ENCODE results near the gene F10. TPM values are rescaled to one million over a fixed set of nuclear protein-coding genes. Genes with fewer than 3 reads are reported as not detected.

F10 gene
- total and polyA plus RNA-seq, 2 of the 13 experiments (the other 11 are each of a cell fraction or from before 2014, with no cell fraction given): 58.4 to 237 TPM

DNA sequence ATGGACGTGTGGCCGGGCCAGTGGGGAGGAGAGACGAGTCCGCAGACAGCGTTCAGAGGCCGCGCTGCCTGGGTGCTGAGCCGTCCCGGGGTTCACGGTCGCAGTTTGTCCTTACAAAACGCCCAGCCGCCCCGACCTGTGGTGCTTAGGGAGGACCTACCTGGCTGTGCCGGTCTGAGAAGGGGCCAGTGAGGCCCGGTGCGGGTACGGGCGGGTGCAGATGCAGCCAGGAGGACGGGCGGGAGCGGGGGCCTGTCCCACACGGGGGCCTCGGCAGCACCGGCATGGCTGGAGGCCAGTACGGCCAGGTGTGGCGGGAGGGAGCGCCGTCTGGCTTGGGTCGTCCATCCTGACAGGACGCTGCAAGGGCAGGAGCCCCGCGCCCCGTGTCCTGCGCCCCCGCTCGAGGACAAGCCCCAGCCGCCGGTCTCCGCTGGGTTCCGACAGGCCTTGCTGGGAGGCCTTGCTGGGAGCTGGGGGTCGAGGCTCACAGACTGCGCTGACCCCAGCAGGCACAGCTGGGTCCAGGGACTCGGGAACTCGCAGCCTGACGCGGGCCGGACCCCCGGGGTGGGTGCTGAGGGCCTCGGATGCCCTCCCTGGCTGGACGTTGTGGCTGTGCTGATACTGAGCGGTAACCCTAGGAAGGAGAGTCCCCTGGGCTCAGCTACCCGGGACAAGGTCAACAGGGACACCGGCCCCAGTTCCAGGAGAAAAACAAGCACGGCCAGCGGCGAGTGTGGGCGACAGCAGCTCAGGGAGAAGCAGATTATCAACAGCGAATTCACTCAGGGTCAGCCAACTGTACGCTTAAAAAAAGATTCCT lies 30.6 kb downstream of the F10 start (continued):
- no peak for TF ChIP-seq ZSCAN29 (CRISPR knock-in tag; conservative IDR thresholded peaks at IDR 0.05)
- no peak; the same call in 1 of the 2 replicates for TF ChIP-seq ZNF879 (CRISPR knock-in tag; IDR thresholded peaks at IDR 0.05)
- no peak for TF ChIP-seq ZNF724P (CRISPR knock-in tag; IDR thresholded peaks at IDR 0.05; ENCODE audit: borderline replicate concordance)
- no peak for TF ChIP-seq RARG (CRISPR knock-in tag; IDR thresholded peaks at IDR 0.05; ENCODE audit: low read depth)
- TF ChIP-seq ZKSCAN1 (IDR thresholded peaks at IDR 0.05; ENCODE audit: low read length): no peak
- no peak for TF ChIP-seq ZNF33B (CRISPR knock-in tag; IDR thresholded peaks at IDR 0.05)
- TF ChIP-seq HMGA1 (CRISPR knock-in tag; conservative IDR thresholded peaks at IDR 0.05): no peak
- peak; percentile 25; the same call in 1 of the 2 replicates for TF ChIP-seq KMT2A (CRISPR knock-in tag; IDR thresholded peaks at IDR 0.05)
- 0 out of 2 replicates have a peak, but pooled peaks have one; percentile 57 for TF ChIP-seq ZIK1 (CRISPR knock-in tag; IDR thresholded peaks at IDR 0.05; ENCODE audit: borderline replicate concordance, low read depth)
- TF ChIP-seq SRF (IDR thresholded peaks at IDR 0.05; ENCODE audit: low read depth, low read length): no peak
- no peak for TF ChIP-seq ZNF850 (CRISPR knock-in tag; conservative IDR thresholded peaks at IDR 0.05)
- no peak for TF ChIP-seq ZNF331 (CRISPR knock-in tag; IDR thresholded peaks at IDR 0.05)
- TF ChIP-seq, protein P1, sequence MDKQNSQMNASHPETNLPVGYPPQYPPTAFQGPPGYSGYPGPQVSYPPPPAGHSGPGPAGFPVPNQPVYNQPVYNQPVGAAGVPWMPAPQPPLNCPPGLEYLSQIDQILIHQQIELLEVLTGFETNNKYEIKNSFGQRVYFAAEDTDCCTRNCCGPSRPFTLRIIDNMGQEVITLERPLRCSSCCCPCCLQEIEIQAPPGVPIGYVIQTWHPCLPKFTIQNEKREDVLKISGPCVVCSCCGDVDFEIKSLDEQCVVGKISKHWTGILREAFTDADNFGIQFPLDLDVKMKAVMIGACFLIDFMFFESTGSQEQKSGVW (CRISPR knock-in tag; IDR thresholded peaks at IDR 0.05; ENCODE audit: borderline replicate concordance): 0 out of 2 replicates have a peak, but pooled peaks have one; percentile 51
- TF ChIP-seq ZBTB25 (CRISPR knock-in tag; IDR thresholded peaks at IDR 0.05): no peak
- no peak for TF ChIP-seq MTF1 (CRISPR knock-in tag; IDR thresholded peaks at IDR 0.05)
- TF ChIP-seq SP4 (CRISPR knock-in tag; IDR thresholded peaks at IDR 0.05): 0 out of 2 replicates have a peak, but pooled peaks have one; percentile 18
- no peak for TF ChIP-seq ZNF83 (CRISPR knock-in tag; IDR thresholded peaks at IDR 0.05; ENCODE audit: borderline replicate concordance)
- TF ChIP-seq RARA (CRISPR knock-in tag; IDR thresholded peaks at IDR 0.05): no peak; the same call in 1 of the 2 replicates
- TF ChIP-seq POLR2G (IDR thresholded peaks at IDR 0.05; ENCODE audit: low read depth, low read length): peak; percentile 50
- no peak for TF ChIP-seq ZNF577 (CRISPR knock-in tag; IDR thresholded peaks at IDR 0.05; ENCODE audit: borderline replicate concordance, low read depth)
- TF ChIP-seq XBP1 (CRISPR knock-in tag; IDR thresholded peaks at IDR 0.05): no peak
- no peak for TF ChIP-seq HDAC6 (IDR thresholded peaks at IDR 0.05; ENCODE audit: low read depth, low read length)
- TF ChIP-seq IRF2 (CRISPR knock-in tag; IDR thresholded peaks at IDR 0.05): no peak
- TF ChIP-seq NCOA2 (CRISPR knock-in tag; IDR thresholded peaks at IDR 0.05): no peak
- TF ChIP-seq RCOR2 (CRISPR knock-in tag; IDR thresholded peaks at IDR 0.05): no peak
- TF ChIP-seq, protein P2, sequence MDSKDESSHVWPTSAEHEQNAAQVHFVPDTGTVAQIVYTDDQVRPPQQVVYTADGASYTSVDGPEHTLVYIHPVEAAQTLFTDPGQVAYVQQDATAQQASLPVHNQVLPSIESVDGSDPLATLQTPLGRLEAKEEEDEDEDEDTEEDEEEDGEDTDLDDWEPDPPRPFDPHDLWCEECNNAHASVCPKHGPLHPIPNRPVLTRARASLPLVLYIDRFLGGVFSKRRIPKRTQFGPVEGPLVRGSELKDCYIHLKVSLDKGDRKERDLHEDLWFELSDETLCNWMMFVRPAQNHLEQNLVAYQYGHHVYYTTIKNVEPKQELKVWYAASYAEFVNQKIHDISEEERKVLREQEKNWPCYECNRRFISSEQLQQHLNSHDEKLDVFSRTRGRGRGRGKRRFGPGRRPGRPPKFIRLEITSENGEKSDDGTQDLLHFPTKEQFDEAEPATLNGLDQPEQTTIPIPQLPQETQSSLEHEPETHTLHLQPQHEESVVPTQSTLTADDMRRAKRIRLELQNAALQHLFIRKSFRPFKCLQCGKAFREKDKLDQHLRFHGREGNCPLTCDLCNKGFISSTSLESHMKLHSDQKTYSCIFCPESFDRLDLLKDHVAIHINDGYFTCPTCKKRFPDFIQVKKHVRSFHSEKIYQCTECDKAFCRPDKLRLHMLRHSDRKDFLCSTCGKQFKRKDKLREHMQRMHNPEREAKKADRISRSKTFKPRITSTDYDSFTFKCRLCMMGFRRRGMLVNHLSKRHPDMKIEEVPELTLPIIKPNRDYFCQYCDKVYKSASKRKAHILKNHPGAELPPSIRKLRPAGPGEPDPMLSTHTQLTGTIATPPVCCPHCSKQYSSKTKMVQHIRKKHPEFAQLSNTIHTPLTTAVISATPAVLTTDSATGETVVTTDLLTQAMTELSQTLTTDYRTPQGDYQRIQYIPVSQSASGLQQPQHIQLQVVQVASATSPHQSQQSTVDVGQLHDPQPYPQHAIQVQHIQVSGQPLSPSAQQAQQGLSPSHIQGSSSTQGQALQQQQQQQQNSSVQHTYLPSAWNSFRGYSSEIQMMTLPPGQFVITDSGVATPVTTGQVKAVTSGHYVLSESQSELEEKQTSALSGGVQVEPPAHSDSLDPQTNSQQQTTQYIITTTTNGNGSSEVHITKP (CRISPR knock-in tag; IDR thresholded peaks at IDR 0.05; ENCODE audit: low read depth): no peak
- no peak for TF ChIP-seq RFX3 (CRISPR knock-in tag; IDR thresholded peaks at IDR 0.05)
